HG03432 (cell line): ENCODE data around the gene TXNDC16.
A peak's percentile ranks its signal among the peaks of the same experiment; 100 is the strongest.
"Not testable (repeated sequence)": the region's sequence is repeated elsewhere in the genome, so short reads cannot be mapped to it uniquely, and the experiment has no call there.

Experiments
- ATAC-seq: cut with Tn5 transposase; IDR thresholded peaks from one replicate; pipeline ENCODE4 v1.9.1; 2021; ENCODE audit warnings: mild to moderate bottlenecking, moderate library complexity; ENCODE audit not compliant: unreplicated experiment

Gene TXNDC16

GRCh38 chr14:52552063-52552988, at the start of gene TXNDC16, which contains the start of gene GPR137C:
Gene TXNDC16 (minus strand): TSS chr14:52552505. CDS start chr14:52543557, 8,948 bp downstream.
Gene GPR137C (plus strand): TSS chr14:52552836. CDS start chr14:52553148, 312 bp downstream.
- ATAC-seq: peak; percentile 91

- ATAC-seq: no peak
These were observed 47.7 kb upstream of the TXNDC16 start for GRCh38 chr14:52599974-52600373.

- ATAC-seq: no peak
These were observed 46.3 kb upstream of the TXNDC16 start for GRCh38 chr14:52598568-52598967.

GRCh38 chr14:52596861-52597260, 44.6 kb upstream of the TXNDC16 start:
- ATAC-seq: no peak

GRCh38 chr14:52596320-52596719, 44.0 kb upstream of the TXNDC16 start:
- ATAC-seq: no peak

- no peak for ATAC-seq
These were observed 38.0 kb upstream of the TXNDC16 start for GRCh38 chr14:52590318-52590717.

- ATAC-seq: no peak
These were observed 37.3 kb upstream of the TXNDC16 start for GRCh38 chr14:52589646-52590045.

- ATAC-seq: no peak
These were observed 31.2 kb upstream of the TXNDC16 start for GRCh38 chr14:52583544-52583943.

GRCh38 chr14:52575858-52576257, 23.6 kb upstream of the TXNDC16 start:
- ATAC-seq: no peak

GRCh38 chr14:52568454-52568853, 16.1 kb upstream of the TXNDC16 start:
- ATAC-seq: not testable (repeated sequence)

- ATAC-seq: no peak
These were observed 10.8 kb upstream of the TXNDC16 start for GRCh38 chr14:52563120-52563519.

- ATAC-seq: no peak
These were observed 6.4 kb upstream of the TXNDC16 start for GRCh38 chr14:52558688-52559087.

- ATAC-seq: no peak
These were observed 1.6 kb upstream of the TXNDC16 start for GRCh38 chr14:52553671-52554575.

GRCh38 chr14:52553002-52553670, 831 bp upstream of the TXNDC16 start:
- ATAC-seq: peak; percentile 31

- ATAC-seq: no peak
These were observed 626 bp downstream of the TXNDC16 start for GRCh38 chr14:52551696-52552062.

GRCh38 chr14:52551205-52551604, 1.1 kb downstream of the TXNDC16 start:
- no peak for ATAC-seq

GRCh38 chr14:52550661-52551060, 1.6 kb downstream of the TXNDC16 start:
- no peak for ATAC-seq

- ATAC-seq: no peak
These were observed 4.8 kb downstream of the TXNDC16 start for GRCh38 chr14:52547526-52547925.

- no peak for ATAC-seq
These were observed 5.3 kb downstream of the TXNDC16 start for GRCh38 chr14:52547027-52547426.

- ATAC-seq: no peak
These were observed 6.0 kb downstream of the TXNDC16 start for GRCh38 chr14:52546318-52546670.
